MM.1S (cell line): Measurements from ENCODE around the gene ADAMTSL1.

ENCODE experiments used
- EZH2 ChIP-seq: fragments of 300-600 bp; sonication (generic); optimal IDR thresholded peaks from 2 replicates; pipeline ENCODE3; 2017; ENCODE audit warnings: low read depth, mild to moderate bottlenecking, antibody characterized with exemption, low read length, mixed read lengths
- EZH2phosphoT487 ChIP-seq: fragments of 300-600 bp; sonication (generic); IDR thresholded peaks from 2 replicates; pipeline ENCODE4 v1.6.1; 2018; ENCODE audit warnings: antibody characterized with exemption, low read length
- TF ChIP-seq, protein P1 (sequence below): fragments of 300-600 bp; sonication (generic); IDR thresholded peaks from 2 replicates; pipeline ENCODE4 v1.5.1; 2016; ENCODE audit warnings: antibody characterized with exemption, low read length, mixed read lengths

GRCh38 chr9:18910435-18910834 is 436.5 kb downstream of the ADAMTSL1 start:
- TF ChIP-seq EZH2, result no peak
- TF ChIP-seq, protein P1, sequence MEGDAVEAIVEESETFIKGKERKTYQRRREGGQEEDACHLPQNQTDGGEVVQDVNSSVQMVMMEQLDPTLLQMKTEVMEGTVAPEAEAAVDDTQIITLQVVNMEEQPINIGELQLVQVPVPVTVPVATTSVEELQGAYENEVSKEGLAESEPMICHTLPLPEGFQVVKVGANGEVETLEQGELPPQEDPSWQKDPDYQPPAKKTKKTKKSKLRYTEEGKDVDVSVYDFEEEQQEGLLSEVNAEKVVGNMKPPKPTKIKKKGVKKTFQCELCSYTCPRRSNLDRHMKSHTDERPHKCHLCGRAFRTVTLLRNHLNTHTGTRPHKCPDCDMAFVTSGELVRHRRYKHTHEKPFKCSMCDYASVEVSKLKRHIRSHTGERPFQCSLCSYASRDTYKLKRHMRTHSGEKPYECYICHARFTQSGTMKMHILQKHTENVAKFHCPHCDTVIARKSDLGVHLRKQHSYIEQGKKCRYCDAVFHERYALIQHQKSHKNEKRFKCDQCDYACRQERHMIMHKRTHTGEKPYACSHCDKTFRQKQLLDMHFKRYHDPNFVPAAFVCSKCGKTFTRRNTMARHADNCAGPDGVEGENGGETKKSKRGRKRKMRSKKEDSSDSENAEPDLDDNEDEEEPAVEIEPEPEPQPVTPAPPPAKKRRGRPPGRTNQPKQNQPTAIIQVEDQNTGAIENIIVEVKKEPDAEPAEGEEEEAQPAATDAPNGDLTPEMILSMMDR, result no peak
- no peak for TF ChIP-seq EZH2phosphoT487
